GM19043 (cell line): ENCODE measurements around the gene EGF.

Experiments used
- ATAC-seq: cut with Tn5 transposase; IDR thresholded peaks from one replicate; pipeline ENCODE4 v1.9.1; 2021; ENCODE audit warnings: low read depth; ENCODE audit not compliant: unreplicated experiment

Gene EGF

DNA sequence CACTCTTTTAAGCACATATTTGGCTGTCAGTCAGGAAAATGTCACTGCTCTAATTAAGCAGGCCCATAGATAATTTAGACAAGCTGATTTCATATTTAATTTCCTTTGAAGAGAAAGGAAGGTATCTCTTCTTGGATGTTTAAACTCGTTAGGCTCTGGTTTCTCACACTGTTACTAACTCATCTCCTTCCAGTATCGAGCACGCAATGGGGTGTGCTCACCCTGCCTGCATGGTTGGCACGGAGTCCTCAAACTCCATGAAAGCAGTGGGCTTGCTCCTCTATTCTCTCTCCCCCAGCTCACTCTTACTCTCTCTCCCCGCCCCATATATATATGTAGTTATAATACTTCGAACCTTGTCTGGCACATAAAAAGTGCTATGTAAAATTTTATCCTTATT, 76.9 kb downstream of the EGF start:
- ATAC-seq: no peak

DNA sequence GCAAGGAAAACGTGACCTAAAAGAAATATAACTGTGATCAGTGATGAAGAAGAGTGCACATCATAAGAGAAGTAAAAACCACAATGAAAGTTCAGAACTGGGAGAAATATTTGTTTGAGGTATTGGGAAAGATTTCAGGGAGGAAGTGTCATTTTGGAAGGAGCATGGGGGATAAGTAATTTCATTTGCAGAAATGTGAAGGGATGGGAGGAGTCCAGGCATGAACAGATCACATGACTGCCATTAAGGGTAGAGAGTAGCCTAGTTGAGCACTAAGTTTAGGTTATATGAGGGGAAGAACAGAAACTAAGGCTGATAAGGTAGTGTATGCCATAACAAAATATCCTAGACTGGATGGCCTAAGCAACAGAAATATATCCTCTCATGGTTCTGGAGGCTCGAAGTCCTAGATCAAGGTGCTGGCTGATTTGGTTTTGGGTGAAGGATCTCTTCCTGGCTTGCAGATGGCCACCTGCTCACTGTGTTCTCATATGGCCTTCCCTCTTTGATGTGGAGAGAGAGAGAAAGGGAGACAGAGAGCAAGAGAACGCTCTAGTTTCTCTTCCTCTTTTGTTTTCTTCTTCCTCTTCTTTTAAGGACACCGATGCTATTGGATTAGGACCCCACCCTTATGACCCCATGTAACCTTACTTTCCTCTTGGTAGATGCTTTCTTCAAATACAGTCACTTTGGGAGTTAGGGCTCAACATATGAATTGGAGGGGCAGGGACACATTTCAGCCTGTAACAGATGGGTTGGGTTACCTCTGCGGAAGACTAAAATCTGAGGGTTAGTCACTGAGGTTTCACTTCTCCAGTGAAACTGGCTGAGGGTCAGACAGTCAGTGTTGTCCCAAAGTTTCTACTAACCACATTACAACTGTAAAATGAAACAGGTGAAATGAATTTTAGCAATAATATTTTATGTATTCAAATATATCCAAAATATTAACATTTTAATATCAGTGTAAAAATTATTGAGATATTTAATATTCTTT, 77.9 kb downstream of the EGF start:
- ATAC-seq: peak; percentile 81

GRCh38 chr4:109993116-109993515, 80.4 kb downstream of the EGF start:
- no peak for ATAC-seq

DNA sequence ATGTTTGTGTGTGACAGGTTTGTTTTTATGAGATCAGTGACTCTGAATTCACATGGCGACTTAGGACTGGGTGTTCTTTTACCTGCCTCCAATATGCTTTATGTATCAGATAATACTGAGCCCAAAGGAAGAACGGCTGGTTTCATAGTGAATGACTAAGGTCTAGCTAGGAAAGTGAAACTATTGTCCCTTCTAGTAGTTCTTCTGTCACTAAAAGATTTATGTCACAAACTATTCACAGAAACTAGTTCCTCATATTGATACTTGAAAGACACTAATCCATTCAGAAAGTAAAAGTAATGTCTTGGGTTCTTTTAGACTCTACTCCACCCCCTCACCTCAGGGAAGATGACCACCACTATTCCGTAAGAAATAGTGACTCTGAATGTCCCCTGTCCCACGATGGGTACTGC, 81.7 kb downstream of the EGF start:
- peak; percentile 40 for ATAC-seq

- ATAC-seq: no peak
Observed at GRCh38 chr4:109996526-109996925, 83.8 kb downstream of the EGF start.

DNA sequence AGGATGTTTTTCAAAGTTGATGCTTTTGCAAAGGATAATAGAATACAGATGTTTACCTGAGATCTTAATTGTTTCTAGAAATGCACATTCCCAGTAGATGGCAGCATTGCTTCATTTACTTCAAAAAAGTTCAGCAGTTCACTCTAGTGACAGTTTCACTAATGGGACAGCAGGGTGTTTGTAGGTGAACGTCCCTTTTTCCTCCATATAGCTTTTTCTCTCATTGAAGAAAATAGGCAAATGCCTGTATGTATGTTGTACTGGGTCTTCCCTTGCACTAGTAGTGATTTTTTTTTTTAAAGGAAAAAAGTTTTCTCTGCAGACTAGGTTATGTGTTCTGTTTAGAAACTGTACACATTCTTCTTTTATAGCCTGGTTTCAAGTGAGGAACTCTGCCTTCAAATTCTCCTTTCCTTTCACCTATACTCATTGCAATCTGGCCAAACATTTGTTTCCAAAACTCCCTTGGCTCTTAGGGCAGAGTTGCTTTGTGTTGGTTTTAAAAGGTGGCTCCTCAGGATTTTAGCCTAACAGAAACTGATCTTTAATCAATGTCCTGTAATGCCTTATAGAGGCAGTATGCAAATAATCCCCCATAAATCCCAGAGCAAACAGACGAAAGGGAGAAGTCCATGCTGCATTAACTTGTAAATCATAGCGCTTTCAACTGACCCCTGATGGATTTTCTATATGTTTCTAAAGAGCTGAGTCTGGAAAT, 86.3 kb downstream of the EGF start:
- ATAC-seq: no peak

DNA sequence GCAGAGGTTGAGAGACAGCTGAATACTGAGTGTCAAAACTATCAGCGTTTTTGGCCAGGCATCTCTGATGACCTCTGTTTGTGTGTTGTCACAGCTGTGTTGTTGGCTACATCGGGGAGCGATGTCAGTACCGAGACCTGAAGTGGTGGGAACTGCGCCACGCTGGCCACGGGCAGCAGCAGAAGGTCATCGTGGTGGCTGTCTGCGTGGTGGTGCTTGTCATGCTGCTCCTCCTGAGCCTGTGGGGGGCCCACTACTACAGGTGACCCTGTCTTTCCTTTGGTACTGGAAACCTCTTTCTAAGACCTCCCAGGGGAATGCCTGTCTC, 86.9 kb downstream of the EGF start:
- ATAC-seq: no peak

- ATAC-seq: no peak
Observed at GRCh38 chr4:110002326-110002725, 89.6 kb downstream of the EGF start.

DNA sequence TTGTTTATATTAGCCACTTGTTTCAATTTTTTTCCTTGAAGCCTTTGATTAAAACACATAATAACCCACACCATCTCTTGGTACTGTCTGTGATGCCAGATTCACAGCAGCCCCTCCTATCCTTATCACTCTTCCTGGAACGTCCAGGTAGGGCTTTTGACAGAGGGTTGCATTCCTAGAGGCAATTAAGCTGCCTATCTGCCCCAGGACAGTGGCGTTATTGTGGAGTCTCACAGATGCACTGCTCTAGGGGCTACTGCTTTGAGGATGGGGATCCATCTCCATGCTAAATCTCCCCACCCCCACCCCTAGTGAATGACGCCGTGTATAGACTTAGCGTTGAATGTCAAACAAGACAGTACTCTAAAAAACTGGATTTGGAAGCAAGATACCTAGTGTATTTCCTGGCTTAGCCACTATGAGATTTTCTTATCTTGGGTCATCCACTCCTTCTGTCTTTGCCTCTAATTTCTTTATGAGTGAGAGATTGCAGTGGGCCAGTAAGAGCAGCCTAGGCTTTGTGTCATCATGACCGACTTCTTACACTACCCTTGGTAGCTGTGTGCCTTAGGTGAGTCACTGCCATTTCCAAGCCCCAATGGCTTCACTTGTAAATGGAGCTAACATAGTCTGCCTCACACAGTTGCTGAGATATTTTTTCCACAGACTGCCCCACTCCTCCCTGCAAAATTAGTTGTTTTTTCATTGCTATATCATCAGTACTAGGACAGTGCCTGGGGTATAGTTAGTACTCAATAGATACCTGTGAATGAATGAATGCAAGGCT, 90.9 kb downstream of the EGF start:
- no peak for ATAC-seq

DNA sequence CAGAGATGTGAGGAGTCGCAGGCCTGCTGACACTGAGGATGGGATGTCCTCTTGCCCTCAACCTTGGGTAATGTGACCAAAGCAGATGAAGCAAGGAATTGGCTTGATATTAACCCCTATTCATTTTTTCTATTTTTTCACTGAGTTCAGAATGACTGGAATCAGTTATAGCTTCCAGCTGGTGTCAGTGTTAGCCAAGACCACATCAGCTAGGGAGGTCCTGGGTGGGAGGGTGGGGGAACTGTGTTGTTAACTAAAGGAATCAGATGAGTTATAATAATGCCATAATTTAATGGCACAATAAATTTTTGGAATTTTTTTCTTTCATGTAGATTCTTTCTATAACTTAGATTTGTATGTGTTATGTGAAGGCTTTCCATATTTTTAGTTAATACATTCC, 91.9 kb downstream of the EGF start:
- ATAC-seq: no peak

- ATAC-seq: peak; percentile 75
Observed at GRCh38 chr4:110005461-110006056, 92.9 kb downstream of the EGF start.

DNA sequence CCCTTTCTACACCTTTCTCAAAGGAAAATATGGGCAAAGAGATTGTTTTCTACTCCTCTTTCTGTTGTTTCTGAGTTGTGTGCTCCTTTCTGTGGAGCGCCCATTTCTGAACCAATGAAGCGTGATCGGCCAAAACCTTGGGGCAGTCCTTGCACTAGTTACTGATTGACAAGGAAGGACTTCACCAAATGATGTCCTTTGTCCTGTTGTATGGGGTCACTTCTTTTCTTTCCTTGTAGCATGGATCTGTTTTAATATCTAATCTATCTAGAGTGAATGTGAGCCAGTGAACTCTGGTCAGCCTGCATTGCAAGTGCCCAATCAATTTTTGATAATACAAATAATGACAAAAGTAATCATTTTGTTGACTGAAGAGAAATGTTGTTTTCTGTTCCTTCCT, 94.5 kb downstream of the EGF start:
- ATAC-seq: no peak

DNA sequence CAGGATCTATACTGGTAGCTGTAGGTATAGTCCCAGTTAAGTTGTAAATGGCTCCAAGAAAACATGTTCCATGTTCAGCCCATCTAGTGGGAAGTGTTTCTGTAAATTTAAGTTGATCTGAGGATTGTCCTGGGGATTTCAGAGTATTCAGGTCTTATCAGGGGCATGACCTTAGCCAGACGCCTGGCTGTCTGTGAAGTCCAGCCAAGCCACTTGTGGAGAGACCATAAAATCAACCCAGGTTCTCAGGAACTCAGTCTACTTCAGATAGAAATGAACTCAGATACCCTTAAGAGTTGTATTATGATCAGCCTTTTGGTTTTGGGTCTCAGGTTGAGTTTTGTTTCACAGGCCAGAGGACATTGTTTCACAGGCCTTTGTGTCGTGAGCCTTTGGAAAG, 95.9 kb downstream of the EGF start:
- ATAC-seq: no peak

DNA sequence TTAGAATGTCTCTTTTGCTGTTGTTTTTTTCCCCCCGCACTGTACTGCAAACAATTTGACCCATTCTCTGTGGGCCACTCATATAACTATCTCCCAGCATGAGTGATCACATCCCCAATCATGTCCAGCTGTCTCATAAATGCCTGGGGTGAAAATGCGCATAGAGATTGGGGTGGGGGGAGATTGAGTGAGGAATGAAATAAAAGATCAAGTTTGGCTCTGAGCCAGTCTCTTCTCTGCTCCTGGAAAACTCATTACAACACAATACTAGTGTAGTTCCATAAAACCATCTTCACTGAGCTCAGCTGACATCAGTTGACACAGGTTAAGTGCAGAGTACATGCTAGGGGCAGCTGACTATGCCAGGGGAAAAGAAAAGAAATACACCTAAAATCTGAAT, 96.9 kb downstream of the EGF start:
- ATAC-seq: no peak

DNA sequence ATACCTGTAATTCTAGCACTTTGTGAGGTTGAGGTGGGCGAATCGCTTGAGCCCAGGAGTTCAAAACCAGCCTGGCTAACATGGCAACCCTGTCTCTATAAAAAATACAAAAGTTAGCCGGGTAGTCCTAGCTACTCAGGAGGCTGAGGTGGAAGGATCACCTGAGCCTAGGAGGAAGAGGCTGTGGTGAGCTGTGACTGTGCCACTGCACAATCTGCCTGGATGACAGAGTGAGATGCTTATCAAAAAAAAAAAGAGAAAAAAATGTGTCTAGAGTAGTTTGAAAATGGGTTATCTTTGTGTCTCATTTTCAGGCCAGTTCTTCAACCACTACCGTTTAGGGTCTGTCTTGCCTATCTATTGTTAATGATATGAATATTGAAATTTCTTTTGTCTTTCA, 98.1 kb downstream of the EGF start:
- no peak for ATAC-seq

DNA sequence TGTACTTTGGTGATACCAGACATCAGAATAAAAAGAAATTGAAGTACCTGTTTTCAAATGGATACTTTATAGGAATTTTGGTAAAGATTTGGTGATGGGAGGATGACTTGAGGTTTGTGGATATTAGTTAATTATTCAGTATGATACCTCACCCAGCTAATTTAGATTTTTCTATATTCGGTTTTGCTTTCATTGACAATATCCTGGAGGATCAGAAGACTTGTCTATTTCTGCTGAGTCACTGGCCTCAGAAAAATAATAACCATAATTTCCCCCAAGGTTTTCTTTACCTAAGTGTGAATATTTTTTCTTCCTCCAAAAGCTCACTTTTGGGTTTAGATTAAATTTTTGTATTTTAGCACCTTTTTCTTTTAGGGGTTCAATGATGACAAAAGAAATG, 100.2 kb downstream of the EGF start:
- no peak for ATAC-seq

- no peak for ATAC-seq
Observed at GRCh38 chr4:110014233-110014632, 101.5 kb downstream of the EGF start.

DNA sequence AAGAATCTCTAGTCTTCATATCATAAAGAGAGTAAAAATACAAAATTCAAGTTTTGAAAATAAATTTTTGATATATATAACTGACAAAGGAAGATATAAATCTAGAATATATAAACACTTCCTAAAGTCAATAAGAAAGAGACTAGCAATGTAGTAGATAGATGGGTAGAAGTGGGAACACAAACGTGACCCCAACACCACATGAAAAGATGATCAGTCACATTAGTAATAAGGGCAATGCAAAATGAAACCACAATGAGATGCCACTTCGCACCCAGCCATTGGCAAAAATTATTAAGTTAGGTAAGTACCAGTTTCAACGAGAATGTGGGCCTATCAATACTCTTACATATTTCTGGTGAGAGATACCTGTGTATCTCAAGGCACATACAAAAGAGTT, 106.5 kb downstream of the EGF start:
- ATAC-seq: no peak

- ATAC-seq: no peak
Observed at GRCh38 chr4:110020139-110020538, 107.5 kb downstream of the EGF start.

GRCh38 chr4:110020646-110021443, 108.2 kb downstream of the EGF start:
- no peak for ATAC-seq
